Gastroesophageal sphincter (tissue), 4 donors: ENCODE measurements around the gene MEN1. TPM values are rescaled to one million over a fixed set of nuclear protein-coding genes. Genes with fewer than 3 reads are reported as not detected.

Experiments used
- ATAC-seq: fragments of 150-250 bp; one replicate; pipeline ENCODE4 v1.9.1; 2016; ENCODE audit warnings: mild to moderate bottlenecking, moderate library complexity
- H3K27ac ChIP-seq, 4 donors: fragments of 200-600 bp; sonication (generic) in 3 of 4; 1 replicate in 3 of 4; 2 replicates in 1 of 4; pipeline ENCODE4 v1.5.1; 2016 to 2019
- H3K27me3 ChIP-seq: fragments of 200-600 bp; sonication (generic); one replicate; pipeline ENCODE4 v1.5.1; 2019
- H3K36me3 ChIP-seq, 2 donors: fragments of 200-600 bp; sonication (generic); one replicate each; pipeline ENCODE4 v1.5.1; 2019; ENCODE audit warnings: control low read depth in 1 of 2
- H3K4me1 ChIP-seq, 3 donors: fragments of 200-600 bp; sonication (generic); 1 replicate in 2 of 3; 2 replicates in 1 of 3; pipeline ENCODE4 v1.5.1; 2016 to 2019; ENCODE audit warnings: control low read depth in 2 of 3
- H3K4me3 ChIP-seq, 2 donors: fragments of 200-600 bp; sonication (generic); one replicate each; pipeline ENCODE4 v1.5.1; 2019; ENCODE audit warnings: mild to moderate bottlenecking in 1 of 2, moderate library complexity in 1 of 2
- H3K9me3 ChIP-seq, 3 donors: fragments of 200-600 bp; sonication (generic); one replicate each; pipeline ENCODE4 v1.5.1; 2017 to 2019; ENCODE audit warnings: control low read depth in 2 of 3
- EP300 ChIP-seq: sonication (generic); formaldehyde crosslinking; IDR thresholded peaks from one replicate; pipeline ENCODE4 v1.6.1; 2017; ENCODE audit warnings: antibody characterized with exemption, mild to moderate bottlenecking
- POLR2A ChIP-seq, 2 donors: fragments of 450-650 bp; IDR thresholded peaks; one replicate each; pipeline ENCODE4 v1.6.1; 2017; ENCODE audit warnings: antibody characterized with exemption in 2 of 2, mild to moderate bottlenecking in 2 of 2, moderate library complexity in 1 of 2
- POLR2AphosphoS5 ChIP-seq: sonication (generic); formaldehyde crosslinking; IDR thresholded peaks from one replicate; pipeline ENCODE4 v1.6.1; 2017; ENCODE audit warnings: antibody characterized with exemption
- WGBS, 2 donors: methylation state at CpG; one replicate each; pipeline ENCODE4 v1.1.5; 2018; ENCODE audit warnings: low coverage in 1 of 2; 5-methylcytosine and 5-hydroxymethylcytosine counted together
- total RNA-seq, 4 donors: library from RNA; depleted of rRNA; stranded (reverse); fragments of >200 nt; gene quantifications; one replicate each; pipeline ENCODE4 v1.1.0, GENCODE V29; 2016
- TF ChIP-seq, protein P1 (sequence below), 4 experiments: fragments of 200-600 bp in 2 of 4; fragments of 450-650 bp in 2 of 4; sonication (generic) in 1 of 4; IDR thresholded peaks; one replicate each; pipeline ENCODE4 v1.5.1; 2017 to 2019; ENCODE audit warnings: antibody characterized with exemption in 4 of 4, mild to moderate bottlenecking in 2 of 4, moderate library complexity in 2 of 4

Gene MEN1
- total RNA-seq, 4 donors from 2014 or later, result 7.1 to 20.9 (median 11.6) TPM

DNA sequence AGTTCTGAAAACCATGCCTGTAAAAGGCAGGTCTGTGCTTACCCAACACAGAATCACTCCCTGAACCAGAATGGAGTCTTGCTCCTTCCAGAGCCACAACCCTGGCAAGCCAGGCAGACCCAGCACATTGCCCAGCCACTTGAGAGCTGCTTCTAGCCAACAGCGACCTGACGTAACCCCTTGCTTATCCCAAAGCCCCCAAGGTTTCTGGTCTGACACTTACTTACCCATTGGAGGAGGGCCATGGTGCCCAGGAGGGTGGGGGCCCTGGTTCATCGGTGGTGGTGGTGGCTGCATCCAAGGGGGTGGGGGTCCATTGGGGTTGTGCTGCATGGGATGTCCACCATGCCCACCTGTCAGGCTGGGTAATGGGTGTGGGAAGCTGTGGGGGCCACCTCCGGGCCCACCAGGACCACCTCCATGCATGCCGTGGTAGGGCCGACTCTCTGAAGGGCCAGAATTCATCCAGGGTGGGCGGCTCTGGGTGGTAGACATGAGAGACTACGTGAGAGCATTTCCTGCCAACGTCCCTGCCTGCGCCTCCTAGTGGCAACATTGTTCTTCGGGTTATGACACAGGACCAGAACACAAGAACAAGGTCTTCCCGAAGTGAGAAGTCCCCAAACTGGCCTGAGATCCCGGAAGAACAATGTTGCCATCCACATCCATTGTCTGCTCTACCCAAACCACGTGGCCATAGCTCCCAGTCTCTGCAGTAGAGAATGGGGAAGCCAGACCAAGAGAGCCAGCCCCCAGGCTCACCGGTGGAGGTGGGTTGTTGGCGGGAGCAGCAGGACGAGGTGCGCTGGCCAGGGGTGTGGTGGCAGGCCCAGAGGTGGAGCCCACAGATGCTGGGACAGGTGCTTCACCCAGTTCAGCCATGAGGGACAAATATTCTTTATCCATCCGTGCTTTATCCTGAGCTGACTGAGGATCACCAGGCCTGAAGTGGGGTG, 42.7 kb downstream of the MEN1 start:
- H3K4me3 ChIP-seq, result no peak overlapping the region
- H3K4me1 ChIP-seq, result peaks cover 10 to 89% (median 28%) of the 10 kb centered on the region in 3 donors
- no peak for TF ChIP-seq POLR2A (IDR thresholded peaks at IDR 0.05)
- TF ChIP-seq EP300, result no peak
- TF ChIP-seq POLR2AphosphoS5, result peak; percentile 24
- TF ChIP-seq, protein P1, sequence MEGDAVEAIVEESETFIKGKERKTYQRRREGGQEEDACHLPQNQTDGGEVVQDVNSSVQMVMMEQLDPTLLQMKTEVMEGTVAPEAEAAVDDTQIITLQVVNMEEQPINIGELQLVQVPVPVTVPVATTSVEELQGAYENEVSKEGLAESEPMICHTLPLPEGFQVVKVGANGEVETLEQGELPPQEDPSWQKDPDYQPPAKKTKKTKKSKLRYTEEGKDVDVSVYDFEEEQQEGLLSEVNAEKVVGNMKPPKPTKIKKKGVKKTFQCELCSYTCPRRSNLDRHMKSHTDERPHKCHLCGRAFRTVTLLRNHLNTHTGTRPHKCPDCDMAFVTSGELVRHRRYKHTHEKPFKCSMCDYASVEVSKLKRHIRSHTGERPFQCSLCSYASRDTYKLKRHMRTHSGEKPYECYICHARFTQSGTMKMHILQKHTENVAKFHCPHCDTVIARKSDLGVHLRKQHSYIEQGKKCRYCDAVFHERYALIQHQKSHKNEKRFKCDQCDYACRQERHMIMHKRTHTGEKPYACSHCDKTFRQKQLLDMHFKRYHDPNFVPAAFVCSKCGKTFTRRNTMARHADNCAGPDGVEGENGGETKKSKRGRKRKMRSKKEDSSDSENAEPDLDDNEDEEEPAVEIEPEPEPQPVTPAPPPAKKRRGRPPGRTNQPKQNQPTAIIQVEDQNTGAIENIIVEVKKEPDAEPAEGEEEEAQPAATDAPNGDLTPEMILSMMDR (IDR thresholded peaks at IDR 0.05), result peak in 3 of 4 experiments; percentile 77 to 85 (median 80)
- no peaks in the 10 kb centered on the region for H3K9me3 ChIP-seq
- peak; percentile 53 for ATAC-seq
- peak overlapping the region; percentile 4 to 86 (median 80) for H3K27ac ChIP-seq
- no peaks in the 10 kb centered on the region for H3K27me3 ChIP-seq
- H3K36me3 ChIP-seq, result peaks cover 23 to 100% of the 10 kb centered on the region in 2 donors
- 75 to 88% methylated on average over 1 to 4 of the region's 19 CpGs for WGBS, 2 donors

GRCh38 chr11:64766881-64767280, 43.5 kb downstream of the MEN1 start:
- H3K36me3 ChIP-seq, result peaks cover 23 to 98% of the 10 kb centered on the region in 2 donors
- no peak for ATAC-seq
- H3K27me3 ChIP-seq, result no peaks in the 10 kb centered on the region
- TF ChIP-seq EP300, result no peak
- TF ChIP-seq POLR2AphosphoS5, result no peak
- no peak for TF ChIP-seq POLR2A (IDR thresholded peaks at IDR 0.05)
- H3K4me1 ChIP-seq, result peaks cover 6 to 89% (median 31%) of the 10 kb centered on the region in 3 donors
- H3K9me3 ChIP-seq, result no peaks in the 10 kb centered on the region
- peak overlapping the region; percentile 4 to 86 (median 80) for H3K27ac ChIP-seq
- H3K4me3 ChIP-seq, result no peak overlapping the region
- WGBS, 2 donors, result no CpG with 5 or more reads among the region's 11 CpGs

DNA sequence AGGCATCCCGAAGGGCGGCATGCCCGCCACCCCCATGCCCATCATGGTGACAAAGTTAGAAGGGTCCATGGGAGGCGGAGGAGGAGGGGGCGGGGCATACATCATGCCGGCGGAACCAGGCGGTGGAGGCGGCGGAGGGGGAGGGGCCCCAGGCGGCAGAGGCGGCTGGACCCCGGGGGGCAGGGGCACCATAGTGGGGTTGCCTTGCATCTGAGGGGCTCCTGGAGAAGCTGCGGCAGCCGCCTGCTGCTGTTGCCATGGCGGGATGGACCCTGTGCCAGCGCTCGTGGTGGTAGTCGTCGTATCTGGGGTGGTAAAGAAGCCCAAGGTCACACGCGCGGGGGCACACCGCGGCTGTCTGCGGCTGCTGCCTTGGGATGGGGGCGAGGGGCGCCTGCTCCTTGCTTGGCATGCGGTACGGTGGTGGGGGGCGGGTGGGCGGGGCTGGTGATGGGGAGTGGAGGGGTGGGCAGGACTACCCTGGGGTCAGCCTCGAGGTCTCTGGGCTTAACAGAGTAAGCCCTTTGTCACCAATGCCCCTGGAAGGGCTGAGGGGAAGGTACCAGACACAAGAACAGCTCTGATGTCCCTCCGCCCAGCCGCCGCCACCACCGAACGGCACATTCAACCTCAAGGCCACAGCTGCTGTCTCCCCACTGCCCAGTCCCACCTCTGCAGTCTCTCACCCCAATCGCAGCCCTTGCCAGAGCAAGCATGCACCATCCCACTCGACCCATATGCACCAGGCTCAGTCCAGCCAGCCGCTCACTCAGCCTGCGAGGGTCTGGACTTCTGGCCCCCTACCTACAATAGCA, 44.3 kb downstream of the MEN1 start:
- peaks cover 4 to 89% (median 36%) of the 10 kb centered on the region in 3 donors for H3K4me1 ChIP-seq
- H3K36me3 ChIP-seq, result peaks cover 23 to 95% of the 10 kb centered on the region in 2 donors
- no peaks in the 10 kb centered on the region for H3K27me3 ChIP-seq
- no peaks in the 10 kb centered on the region for H3K9me3 ChIP-seq
- peak overlapping the region in 3 of 4 donors; percentile 82 to 86 (median 86) for H3K27ac ChIP-seq
- H3K4me3 ChIP-seq, result no peak overlapping the region
- WGBS, 2 donors, result 65 to 81% methylated on average over 10 to 13 of the region's 42 CpGs
- TF ChIP-seq POLR2AphosphoS5 (no peak), EP300 (no peak), POLR2A (IDR thresholded peaks at IDR 0.05) (no peak)
- TF ChIP-seq, protein P1 (IDR thresholded peaks at IDR 0.05), result no peak
- ATAC-seq, result no peak

DNA sequence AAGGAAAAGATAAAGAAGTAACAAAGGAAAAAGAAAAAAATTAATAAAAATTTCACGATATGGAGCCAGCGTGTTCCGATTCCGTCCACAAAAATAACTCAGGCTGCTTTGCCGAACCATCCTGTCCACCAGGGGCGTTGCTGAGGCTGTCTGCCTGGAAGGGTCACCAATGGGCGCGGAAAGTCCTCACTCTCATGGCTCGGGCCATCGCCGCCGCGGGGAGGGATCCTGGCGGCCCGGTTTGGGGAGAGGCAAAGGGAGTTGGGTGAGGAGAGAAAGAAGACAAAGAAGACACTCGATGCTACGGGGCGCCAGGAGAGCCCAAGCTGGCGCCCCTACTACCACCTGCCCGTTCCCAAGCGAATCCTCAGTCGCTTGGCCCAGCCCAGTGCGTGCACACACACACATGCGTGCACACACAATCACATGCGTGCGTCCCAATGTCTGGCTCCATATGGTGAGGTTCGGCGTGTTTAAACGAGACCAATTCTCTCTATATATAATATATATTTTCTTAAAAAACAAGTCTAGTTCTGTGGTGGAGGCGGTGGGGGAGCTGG, 45.0 kb downstream of the MEN1 start:
- H3K4me1 ChIP-seq, result peaks cover 4 to 89% (median 38%) of the 10 kb centered on the region in 3 donors

More for the DNA sequence above, 45.0 kb downstream of the MEN1 start:
- 82% methylated on average over 24 of the region's 30 CpGs; no CpG with 5 or more reads in 1 of the 2 donors for WGBS, 2 donors
- H3K4me3 ChIP-seq, result no peak overlapping the region
- H3K36me3 ChIP-seq, result peaks cover 23 to 88% of the 10 kb centered on the region in 2 donors
- H3K27ac ChIP-seq, result peak overlapping the region in 3 of 4 donors; percentile 82 to 86 (median 86)
- no peaks in the 10 kb centered on the region for H3K27me3 ChIP-seq
- H3K9me3 ChIP-seq, result no peaks in the 10 kb centered on the region
- TF ChIP-seq EP300, result no peak
- TF ChIP-seq POLR2A (IDR thresholded peaks at IDR 0.05), result no peak
- TF ChIP-seq, protein P1 (IDR thresholded peaks at IDR 0.05), result peak in 2 of 4 experiments; percentile 48 to 52
- no peak for ATAC-seq
